Keratinocyte (primary cell): ENCODE measurements around the gene CEACAM7. TPM values are rescaled to one million over a fixed set of nuclear protein-coding genes. Genes with fewer than 3 reads are reported as not detected.
A peak's percentile ranks its signal among the peaks of the same experiment; 100 is the strongest.

ENCODE experiments used
- DNase-seq: peaks from one replicate; pipeline ENCODE4 v3.0.0-alpha.2; 2011; ENCODE audit warnings: low read depth, missing footprints, low spot score
- FAIRE-seq: peaks from 2 replicates; lab custom pipeline; 2011; peaks lifted over from hg19 to GRCh38; lab: Jason Lieb, UNC
- H2AFZ ChIP-seq: 2 replicates; pipeline ENCODE4 v1.6.0; 2012; ENCODE audit warnings: low read length, control low read depth, inconsistent platforms; ENCODE audit not compliant: control insufficient read depth
- H3K27ac ChIP-seq: 2 replicates; pipeline ENCODE4 v1.5.1; 2011; ENCODE audit warnings: low read length; ENCODE audit not compliant: control insufficient read depth, insufficient read depth
- H3K27me3 ChIP-seq: 3 replicates; pipeline ENCODE4 v1.6.0; 2011; ENCODE audit warnings: low read length; ENCODE audit not compliant: control insufficient read depth, insufficient read depth; ENCODE audit errors: extremely low read depth
- H3K36me3 ChIP-seq, 2 experiments: 2 replicates in 1 of 2; 3 replicates in 1 of 2; pipeline ENCODE4 v1.5.1; 2011; ENCODE audit warnings: low read length in 2 of 2, mild to moderate bottlenecking in 1 of 2; ENCODE audit not compliant: control insufficient read depth in 2 of 2, insufficient read depth in 2 of 2; ENCODE audit errors: extremely low read depth in 1 of 2
- H3K4me1 ChIP-seq: 3 replicates; pipeline ENCODE4 v1.5.1; 2011; ENCODE audit warnings: low read length; ENCODE audit not compliant: control insufficient read depth, insufficient read depth; ENCODE audit errors: extremely low read depth
- H3K4me2 ChIP-seq: 3 replicates; pipeline ENCODE4 v1.6.0; 2011; ENCODE audit warnings: low read depth, low read length; ENCODE audit not compliant: control insufficient read depth, insufficient read depth; ENCODE audit errors: extremely low read depth
- H3K4me3 ChIP-seq, 3 experiments: fragments of 200-600 bp in 1 of 3; sonication (generic) in 1 of 3; 2 replicates in 2 of 3; 3 replicates in 1 of 3; pipeline ENCODE4 v1.5.1; 2011 to 2016; ENCODE audit warnings: low read length in 3 of 3, mild to moderate bottlenecking in 3 of 3, control low read depth in 2 of 3, inconsistent platforms in 1 of 3, low read depth in 1 of 3, mixed read lengths in 1 of 3, mixed run types in 1 of 3, moderate library complexity in 1 of 3; ENCODE audit not compliant: control insufficient read depth in 2 of 3, insufficient read depth in 2 of 3; ENCODE audit errors: extremely low read depth in 1 of 3
- H3K79me2 ChIP-seq: 2 replicates; pipeline ENCODE4 v1.6.0; 2012; ENCODE audit warnings: low read length; ENCODE audit not compliant: control insufficient read depth, insufficient read depth
- H3K9ac ChIP-seq: 3 replicates; pipeline ENCODE4 v1.6.0; 2011; ENCODE audit warnings: low read length; ENCODE audit not compliant: control insufficient read depth, insufficient read depth; ENCODE audit errors: extremely low read depth
- H3K9me1 ChIP-seq: 3 replicates; pipeline ENCODE4 v1.6.0; 2011; ENCODE audit warnings: low read length; ENCODE audit not compliant: control insufficient read depth, insufficient read depth; ENCODE audit errors: extremely low read depth
- H3K9me3 ChIP-seq: 2 replicates; pipeline ENCODE4 v1.5.1; 2012; ENCODE audit warnings: low read depth, low read length; ENCODE audit not compliant: control insufficient read depth
- H4K20me1 ChIP-seq: 3 replicates; pipeline ENCODE4 v1.6.0; 2011; ENCODE audit warnings: low read length; ENCODE audit not compliant: control insufficient read depth, insufficient read depth; ENCODE audit errors: extremely low read depth
- EZH2 ChIP-seq: IDR thresholded peaks from one replicate; pipeline ENCODE4 v1.6.1; 2012; ENCODE audit warnings: inconsistent platforms, mild to moderate bottlenecking, low read length, moderate library complexity
- dilution Hi-C: fragments of 300-500 bp; cut with MboI; formaldehyde crosslinking; loops from one replicate; pipeline ENCODE4 v1.7.0; 2020; ENCODE audit warnings: low sequenced_read_pairs; ENCODE audit not compliant: extremely low pct_ligation_motif_present
- polyA plus RNA-seq, 5 experiments: library from polyadenylated mRNA; depleted of rRNA in 3 of 5; stranded (reverse) in 3 of 5; stranded (forward) in 1 of 5; unstranded in 1 of 5; fragments of >200 nt; gene quantifications; 1 replicate in 1 of 5; 2 replicates in 3 of 5; 3 replicates in 1 of 5; pipeline versions ENCODE4 v1.2.1 to v1.2.3, GENCODE V29; 2011 to 2012; ENCODE audit warnings: missing spikeins in 2 of 5, low read depth in 1 of 5, low replicate concordance in 1 of 5
- TF ChIP-seq, protein P1 (sequence below), 3 experiments: IDR thresholded peaks in 1 of 3; conservative IDR thresholded peaks in 1 of 3; optimal IDR thresholded peaks in 1 of 3; 2 replicates in 2 of 3; 3 replicates in 1 of 3; pipeline versions ENCODE3 to v1.5.1; 2011; ENCODE audit warnings: low read length in 3 of 3, mild to moderate bottlenecking in 3 of 3, moderate library complexity in 2 of 3, control low read depth in 1 of 3, inconsistent platforms in 1 of 3; ENCODE audit not compliant: insufficient read depth in 2 of 3; ENCODE audit errors: extremely low read depth in 1 of 3

The CEACAM7 gene
- polyA plus RNA-seq, 1 donor (not counting 4 experiments of a cell fraction or from before 2014, with no cell fraction given) = not detected

DNA sequence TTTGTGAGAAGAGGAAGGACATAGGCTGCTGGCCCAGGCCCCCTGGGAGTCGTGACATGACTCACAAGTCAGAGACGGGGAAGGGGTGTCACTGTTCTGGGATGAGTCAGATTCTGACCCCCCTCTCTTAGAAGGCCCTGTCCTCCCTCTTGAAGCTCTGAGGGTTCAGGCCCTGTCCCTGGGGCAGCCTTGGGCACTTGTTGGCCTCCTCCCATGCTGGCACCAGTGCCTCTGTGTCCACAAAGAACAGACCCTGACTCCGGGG is 2.7 kb upstream of the CEACAM7 start:
- Histone ChIP-seq H3K9me3 (no peaks in the 10 kb centered on the region), H3K4me3 (no peak overlapping the region), H3K36me3 (no peaks in the 10 kb centered on the region), H3K4me2 (no peak overlapping the region), H3K9ac (no peak overlapping the region), H3K4me1 (no peaks in the 10 kb centered on the region), H4K20me1 (no peaks in the 10 kb centered on the region), H3K79me2 (no peaks in the 10 kb centered on the region), H2AFZ (no peak overlapping the region), H3K27me3 (peaks cover 8% of the 10 kb centered on the region), H3K27ac (no peak overlapping the region), H3K9me1 (no peaks in the 10 kb centered on the region)
- dilution Hi-C loops = no loop called here
- FAIRE-seq (no peak), DNase-seq (no peak)
- TF ChIP-seq, protein P1, sequence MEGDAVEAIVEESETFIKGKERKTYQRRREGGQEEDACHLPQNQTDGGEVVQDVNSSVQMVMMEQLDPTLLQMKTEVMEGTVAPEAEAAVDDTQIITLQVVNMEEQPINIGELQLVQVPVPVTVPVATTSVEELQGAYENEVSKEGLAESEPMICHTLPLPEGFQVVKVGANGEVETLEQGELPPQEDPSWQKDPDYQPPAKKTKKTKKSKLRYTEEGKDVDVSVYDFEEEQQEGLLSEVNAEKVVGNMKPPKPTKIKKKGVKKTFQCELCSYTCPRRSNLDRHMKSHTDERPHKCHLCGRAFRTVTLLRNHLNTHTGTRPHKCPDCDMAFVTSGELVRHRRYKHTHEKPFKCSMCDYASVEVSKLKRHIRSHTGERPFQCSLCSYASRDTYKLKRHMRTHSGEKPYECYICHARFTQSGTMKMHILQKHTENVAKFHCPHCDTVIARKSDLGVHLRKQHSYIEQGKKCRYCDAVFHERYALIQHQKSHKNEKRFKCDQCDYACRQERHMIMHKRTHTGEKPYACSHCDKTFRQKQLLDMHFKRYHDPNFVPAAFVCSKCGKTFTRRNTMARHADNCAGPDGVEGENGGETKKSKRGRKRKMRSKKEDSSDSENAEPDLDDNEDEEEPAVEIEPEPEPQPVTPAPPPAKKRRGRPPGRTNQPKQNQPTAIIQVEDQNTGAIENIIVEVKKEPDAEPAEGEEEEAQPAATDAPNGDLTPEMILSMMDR (optimal IDR thresholded peaks at IDR 0.05 in 1 of 3, IDR thresholded peaks at IDR 0.05 in 1 of 3, conservative IDR thresholded peaks at IDR 0.05 in 1 of 3; ENCODE audit: extremely low read depth in 1 of 3, insufficient read depth in 2 of 3, low read length in 3 of 3) = no peak
- no peak for TF ChIP-seq EZH2

GRCh38 chr19:41689993-41690800 is 2.1 kb upstream of the CEACAM7 start:
- no peak overlapping the region for H3K4me2 ChIP-seq
- no peak overlapping the region for H3K9ac ChIP-seq
- H3K79me2 ChIP-seq = no peaks in the 10 kb centered on the region
- H4K20me1 ChIP-seq = no peaks in the 10 kb centered on the region
- DNase-seq (no peak), FAIRE-seq (no peak)
- no peak overlapping the region for H3K4me3 ChIP-seq
- dilution Hi-C loops = no loop called here
- H3K9me1 ChIP-seq = no peaks in the 10 kb centered on the region
- H3K27ac ChIP-seq = no peak overlapping the region
- TF ChIP-seq EZH2 = no peak
- TF ChIP-seq, protein P1 (optimal IDR thresholded peaks at IDR 0.05 in 1 of 3, IDR thresholded peaks at IDR 0.05 in 1 of 3, conservative IDR thresholded peaks at IDR 0.05 in 1 of 3; ENCODE audit: extremely low read depth in 1 of 3, insufficient read depth in 2 of 3, low read length in 3 of 3) = peak in 1 of 3 experiments; percentile 10
- no peaks in the 10 kb centered on the region for H3K36me3 ChIP-seq
- no peaks in the 10 kb centered on the region for H3K4me1 ChIP-seq
- H2AFZ ChIP-seq = no peak overlapping the region
- peaks cover 8% of the 10 kb centered on the region for H3K27me3 ChIP-seq
- H3K9me3 ChIP-seq = no peaks in the 10 kb centered on the region
